ENCODE data around the gene TARP.

The TARP gene

DNA sequence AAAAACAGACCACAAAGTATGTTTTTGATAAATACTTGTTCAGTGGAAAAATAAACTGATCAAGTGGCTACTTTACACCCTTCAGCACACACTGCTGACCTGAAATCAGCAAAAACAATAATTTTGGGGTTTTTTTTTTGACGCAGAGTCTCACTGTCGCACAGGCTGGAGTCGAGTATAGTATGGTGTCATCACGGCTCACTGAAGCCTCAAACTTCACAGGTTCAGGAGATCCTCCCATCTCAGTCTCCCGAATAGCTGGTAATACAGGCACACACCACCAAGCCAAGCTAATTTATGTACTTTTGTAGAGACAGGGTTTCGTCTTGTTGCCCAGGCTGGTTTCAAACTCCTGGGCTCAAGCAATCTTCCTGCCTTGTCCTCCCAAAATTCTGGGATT lies 30.6 kb downstream of the TARP start:
- H3K36me3 ChIP-seq (ENCODE audit: control insufficient read depth, insufficient read depth, low read length): no peaks in the 10 kb centered on the region
- H3K27ac ChIP-seq (ENCODE audit: insufficient read depth, low read length): no peak overlapping the region
- no peak overlapping the region for H3K56ac ChIP-seq (ENCODE audit: extremely low read depth, insufficient read depth, low read length)
- no peaks in the 10 kb centered on the region for H4K20me1 ChIP-seq (ENCODE audit: insufficient read depth, low read length)
- no peak overlapping the region for H2BK15ac ChIP-seq (ENCODE audit: low read depth, low read length)
- H3K14ac ChIP-seq (replicated peaks; ENCODE audit: low read depth, low read length): no peak overlapping the region
- BruUV-seq (replicated peaks): no TSS peak
- H2AK9ac ChIP-seq (replicated peaks; ENCODE audit: low read depth, low read length, poor library complexity): no peak overlapping the region
- ATAC-seq (ENCODE audit: low read depth) (no peak), DNase-seq (no peak)
- no peak overlapping the region for H3K4me2 ChIP-seq (ENCODE audit: low read depth, low read length)
- H2BK5ac ChIP-seq (ENCODE audit: low read depth, low read length, poor library complexity, severe bottlenecking): no peak overlapping the region
- no peak overlapping the region for H2AFZ ChIP-seq (replicated peaks; ENCODE audit: low read length, poor library complexity)
- no peaks in the 10 kb centered on the region for H3K9me3 ChIP-seq (ENCODE audit: control insufficient read depth, insufficient read depth, low read length)
- no peak overlapping the region for H3K9ac ChIP-seq (ENCODE audit: low read depth, low read length)
- WGBS, 2 experiments (ENCODE audit: extremely low coverage in 2 of 2, insufficient read length in 1 of 2): no CpG with 5 or more reads among the region's 6 CpGs
- H2BK20ac ChIP-seq (ENCODE audit: low read depth, low read length): no peak overlapping the region
- H3K4me3 ChIP-seq (ENCODE audit: insufficient read depth, low read depth, low read length): no peak overlapping the region
- intact Hi-C loops (cut with micrococcal nuclease): no loop called here
- no peak overlapping the region for H4K8ac ChIP-seq (ENCODE audit: low read depth in 2 of 2, low read length in 2 of 2)
- no peak overlapping the region for H2AK5ac ChIP-seq (ENCODE audit: low read depth, low read length)
- ChIA-PET POLR2A (ENCODE audit: unreplicated experiment) (no interaction called here), CTCF (no interaction called here)
- in situ Hi-C loops (cut with MboI; ENCODE audit: low sequenced_read_pairs): no loop called here
- no peak overlapping the region for H4K91ac ChIP-seq (ENCODE audit: insufficient read depth, low read depth, low read length)
- H3K79me1 ChIP-seq (ENCODE audit: low read depth in 1 of 2, low read length in 2 of 2): no peaks in the 10 kb centered on the region
- H3K18ac ChIP-seq (ENCODE audit: low read depth, low read length): no peak overlapping the region
- dilution Hi-C loops (cut with HindIII; ENCODE audit: low sequenced_read_pairs, unreplicated experiment): no loop called here
- no peak overlapping the region for H3K23ac ChIP-seq (ENCODE audit: low read depth, low read length)
- TF ChIP-seq CHD1 (IDR thresholded peaks at IDR 0.05; ENCODE audit: low read depth, low read length) (no peak), MAZ (IDR thresholded peaks at IDR 0.05; ENCODE audit: borderline replicate concordance, low read depth, low read length) (no peak), NFE2L2 (IDR thresholded peaks at IDR 0.05; ENCODE audit: low read depth, low read length) (no peak)
- TF ChIP-seq, protein P1, sequence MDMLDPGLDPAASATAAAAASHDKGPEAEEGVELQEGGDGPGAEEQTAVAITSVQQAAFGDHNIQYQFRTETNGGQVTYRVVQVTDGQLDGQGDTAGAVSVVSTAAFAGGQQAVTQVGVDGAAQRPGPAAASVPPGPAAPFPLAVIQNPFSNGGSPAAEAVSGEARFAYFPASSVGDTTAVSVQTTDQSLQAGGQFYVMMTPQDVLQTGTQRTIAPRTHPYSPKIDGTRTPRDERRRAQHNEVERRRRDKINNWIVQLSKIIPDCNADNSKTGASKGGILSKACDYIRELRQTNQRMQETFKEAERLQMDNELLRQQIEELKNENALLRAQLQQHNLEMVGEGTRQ (IDR thresholded peaks at IDR 0.05; ENCODE audit: low read depth, low read length): no peak
- no peak overlapping the region for H4K5ac ChIP-seq (ENCODE audit: low read depth, low read length)
- H3K9me1 ChIP-seq (ENCODE audit: insufficient read depth, low read length): no peaks in the 10 kb centered on the region
- H3K4ac ChIP-seq (ENCODE audit: low read depth, low read length): no peak overlapping the region
- no peak overlapping the region for H2BK120ac ChIP-seq (ENCODE audit: low read depth, low read length)
- H3K4me1 ChIP-seq (ENCODE audit: control insufficient read depth, insufficient read depth, low read length): no peaks in the 10 kb centered on the region
- peaks cover 4% of the 10 kb centered on the region; the same call in 1 of the 2 replicates for H3K27me3 ChIP-seq (ENCODE audit: control insufficient read depth, insufficient read depth, low read length)
